GM12874 (cell line): Measurements from ENCODE around the gene APP.

Experiments
- TF ChIP-seq, protein P1 (sequence below): IDR thresholded peaks from 2 replicates; pipeline ENCODE4 v1.5.1; 2011; ENCODE audit warnings: low read depth, mild to moderate bottlenecking, control low read depth, low read length, moderate library complexity; ENCODE audit not compliant: insufficient read depth

APP gene

GRCh38 chr21:26138615-26139257 lies 31.8 kb downstream of the APP start:
- TF ChIP-seq, protein P1, sequence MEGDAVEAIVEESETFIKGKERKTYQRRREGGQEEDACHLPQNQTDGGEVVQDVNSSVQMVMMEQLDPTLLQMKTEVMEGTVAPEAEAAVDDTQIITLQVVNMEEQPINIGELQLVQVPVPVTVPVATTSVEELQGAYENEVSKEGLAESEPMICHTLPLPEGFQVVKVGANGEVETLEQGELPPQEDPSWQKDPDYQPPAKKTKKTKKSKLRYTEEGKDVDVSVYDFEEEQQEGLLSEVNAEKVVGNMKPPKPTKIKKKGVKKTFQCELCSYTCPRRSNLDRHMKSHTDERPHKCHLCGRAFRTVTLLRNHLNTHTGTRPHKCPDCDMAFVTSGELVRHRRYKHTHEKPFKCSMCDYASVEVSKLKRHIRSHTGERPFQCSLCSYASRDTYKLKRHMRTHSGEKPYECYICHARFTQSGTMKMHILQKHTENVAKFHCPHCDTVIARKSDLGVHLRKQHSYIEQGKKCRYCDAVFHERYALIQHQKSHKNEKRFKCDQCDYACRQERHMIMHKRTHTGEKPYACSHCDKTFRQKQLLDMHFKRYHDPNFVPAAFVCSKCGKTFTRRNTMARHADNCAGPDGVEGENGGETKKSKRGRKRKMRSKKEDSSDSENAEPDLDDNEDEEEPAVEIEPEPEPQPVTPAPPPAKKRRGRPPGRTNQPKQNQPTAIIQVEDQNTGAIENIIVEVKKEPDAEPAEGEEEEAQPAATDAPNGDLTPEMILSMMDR: no peak

- TF ChIP-seq, protein P1: no peak
Observed at GRCh38 chr21:26137379-26138060, 33.0 kb downstream of the APP start.

DNA sequence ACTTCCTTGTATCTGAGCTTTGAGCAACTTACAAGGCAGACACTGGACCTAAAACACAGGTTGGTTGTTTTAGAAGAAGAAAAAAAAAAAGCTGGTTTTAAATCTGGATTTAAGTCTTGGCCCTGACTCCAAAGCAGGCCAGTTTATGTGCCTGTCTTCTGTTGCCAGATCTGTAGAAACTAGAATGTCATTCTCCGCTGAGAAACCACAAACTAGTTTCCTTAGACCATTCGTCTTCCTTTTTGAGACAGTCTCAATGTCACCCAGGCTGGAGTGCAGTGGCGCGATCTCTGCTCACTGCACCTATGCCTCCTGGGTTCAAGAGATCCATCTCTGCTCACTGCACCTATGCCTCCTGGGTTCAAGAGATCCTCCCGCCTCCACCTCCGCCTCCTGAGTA lies 33.9 kb downstream of the APP start:
- TF ChIP-seq, protein P1: no peak

DNA sequence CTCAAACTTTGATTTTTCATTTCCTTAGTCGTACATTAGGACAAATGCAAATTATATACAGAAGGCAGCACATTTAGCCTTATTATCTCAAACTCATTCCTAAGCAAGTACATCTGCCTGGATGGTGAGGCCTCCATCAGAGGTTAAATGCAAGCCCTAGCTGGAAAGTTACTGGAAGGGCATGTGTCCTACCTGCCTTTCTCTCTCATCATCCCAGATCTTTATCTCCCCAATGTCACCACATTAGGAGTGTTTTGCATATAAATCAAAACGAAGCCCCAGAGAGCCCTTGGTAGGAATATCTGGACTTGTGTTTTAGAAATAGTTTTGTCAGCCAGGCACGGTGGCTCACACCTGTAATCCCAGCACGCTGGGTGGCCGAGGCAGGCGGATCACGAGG lies 35.0 kb downstream of the APP start:
- TF ChIP-seq, protein P1: no peak

DNA sequence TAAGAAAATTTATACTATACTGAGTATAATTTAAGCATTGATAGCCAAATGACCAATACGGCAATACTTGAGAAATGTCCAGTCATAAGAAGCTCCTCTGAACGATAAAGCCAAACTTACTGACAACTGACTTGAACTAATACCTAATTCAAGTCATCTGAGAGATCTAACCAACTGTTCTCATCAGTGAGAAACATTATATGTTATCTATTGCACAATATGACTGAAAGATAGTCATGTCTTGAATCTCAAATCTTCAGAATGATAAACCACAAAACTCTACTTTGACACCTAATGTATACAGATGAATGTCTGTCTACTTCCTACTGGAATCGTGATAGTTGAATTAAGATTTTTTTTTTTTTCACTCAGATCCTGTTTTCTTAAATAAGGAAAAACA lies 39.0 kb downstream of the APP start:
- TF ChIP-seq, protein P1: no peak

DNA sequence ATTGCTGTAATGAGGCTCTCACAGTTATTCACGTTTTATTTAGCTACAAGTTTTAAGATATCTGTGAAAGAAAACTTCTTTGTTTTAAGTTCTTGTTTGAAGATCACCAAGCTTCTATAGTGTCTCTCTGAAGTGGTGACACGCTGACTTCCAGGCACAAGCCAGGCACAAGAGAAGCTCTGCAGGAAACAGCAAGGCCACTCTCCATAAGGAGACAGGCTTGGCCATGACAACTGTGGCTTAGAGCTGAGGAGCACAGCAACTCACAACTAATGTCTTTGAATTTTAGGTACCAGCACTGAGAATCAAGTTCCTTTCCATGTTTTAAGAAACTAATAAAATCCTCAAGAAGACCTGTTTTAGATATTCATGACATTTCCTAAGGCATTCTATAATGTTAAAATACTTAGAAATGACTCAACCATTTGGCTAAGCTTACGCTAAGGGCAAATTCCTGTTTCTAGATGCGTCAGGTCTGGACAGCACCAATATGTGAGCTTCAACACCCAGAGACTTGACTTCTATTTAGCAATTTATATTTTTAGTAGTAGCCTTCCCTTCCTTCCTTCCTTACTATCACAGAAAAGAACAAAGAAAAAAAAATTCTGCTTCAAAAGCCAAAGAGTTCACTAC lies 40.2 kb downstream of the APP start:
- TF ChIP-seq, protein P1: no peak

GRCh38 chr21:26127918-26128317 lies 42.7 kb downstream of the APP start:
- TF ChIP-seq, protein P1: no peak
